CD4-positive, alpha-beta T cell treated with Interleukin-6 at 100 ng/mL for 8 hours (primary cell): ENCODE measurements around the gene RGL3.
A peak's percentile ranks its signal among the peaks of the same experiment; 100 is the strongest.
"Not testable (repeated sequence)": the region's sequence is repeated elsewhere in the genome, so short reads cannot be mapped to it uniquely, and the experiment has no call there.

Experiments used
- DNase-seq: peaks from one replicate; pipeline ENCODE4 v3.0.0-alpha.2; 2020; ENCODE audit warnings: mixed read lengths, low spot score

Gene RGL3

GRCh38 chr19:11361771-11362731 lies 57.1 kb downstream of the RGL3 start:
- no peak for DNase-seq

GRCh38 chr19:11361037-11361770 lies 57.9 kb downstream of the RGL3 start:
- no peak for DNase-seq

GRCh38 chr19:11359421-11359820 lies 59.7 kb downstream of the RGL3 start:
- DNase-seq = no peak

- DNase-seq = no peak
These were observed 62.2 kb downstream of the RGL3 start for GRCh38 chr19:11356676-11357550.

- no peak for DNase-seq
These were observed 63.1 kb downstream of the RGL3 start for GRCh38 chr19:11356074-11356397.

- DNase-seq = peak; percentile 79
These were observed 63.7 kb downstream of the RGL3 start, which contains the start of gene PLPPR2 for GRCh38 chr19:11355160-11356073. PLPPR2 (plus strand) TSS chr19:11355432; CDS start chr19:11357674, 2,242 bp downstream.

- not testable (repeated sequence) for DNase-seq
These were observed 65.0 kb downstream of the RGL3 start for GRCh38 chr19:11354102-11354501.

- no peak for DNase-seq
These were observed 69.9 kb downstream of the RGL3 start for GRCh38 chr19:11349171-11349570.

GRCh38 chr19:11347546-11348039 lies 71.5 kb downstream of the RGL3 start:
- DNase-seq = no peak

- peak; percentile 99 for DNase-seq
These were observed 72.8 kb downstream of the RGL3 start, which contains the start of the genes CCDC159 and TMEM205 for GRCh38 chr19:11346104-11346940. CCDC159 (plus strand) TSS chr19:11346519; CDS start chr19:11346607, 88 bp downstream. TMEM205 (minus strand) TSS chr19:11346268; CDS start chr19:11345619, 649 bp downstream.

GRCh38 chr19:11345122-11345803 lies 73.9 kb downstream of the RGL3 start:
- no peak for DNase-seq
